Lung (tissue), 12 donors: Measurements from ENCODE around the gene GADD45GIP1. TPM values are rescaled to one million over a fixed set of nuclear protein-coding genes. Genes with fewer than 3 reads are reported as not detected.
A peak's percentile ranks its signal among the peaks of the same experiment; 100 is the strongest.

Source experiments
- ATAC-seq: fragments of 200-7000 bp; cut with Tn5 transposase; one replicate; pipeline ENCODE4 v1.9.1; 2020; ENCODE audit warnings: moderate number of reproducible peaks; ENCODE audit not compliant: insufficient read depth, low FRiP score
- DNase-seq, 3 donors: peaks; one replicate each; pipeline ENCODE4 v3.0.0-alpha.2; 2013 to 2017
- H3K27ac ChIP-seq, 2 donors: one replicate each; pipeline ENCODE4 v1.5.1; 2013; ENCODE audit warnings: mild to moderate bottlenecking in 2 of 2, moderate library complexity in 2 of 2, control low read depth in 1 of 2, inconsistent platforms in 1 of 2, low read depth in 1 of 2, low read length in 1 of 2
- H3K27me3 ChIP-seq, 3 donors: one replicate each; pipeline ENCODE4 v1.5.1; 2013; ENCODE audit warnings: low read length in 2 of 3; ENCODE audit not compliant: control insufficient read depth in 3 of 3, insufficient read depth in 3 of 3
- H3K36me3 ChIP-seq, 4 donors: one replicate each; pipeline ENCODE4 v1.5.1; 2013; ENCODE audit warnings: low read length in 4 of 4, mild to moderate bottlenecking in 1 of 4, moderate library complexity in 1 of 4; ENCODE audit not compliant: control insufficient read depth in 4 of 4, insufficient read depth in 4 of 4
- H3K4me1 ChIP-seq, 5 donors: one replicate each; pipeline ENCODE4 v1.5.1; 2013; ENCODE audit warnings: low read length in 5 of 5, mild to moderate bottlenecking in 2 of 5, moderate library complexity in 1 of 5; ENCODE audit not compliant: control insufficient read depth in 5 of 5, insufficient read depth in 5 of 5
- H3K4me3 ChIP-seq: one replicate; pipeline ENCODE4 v1.5.1; 2013; ENCODE audit warnings: mild to moderate bottlenecking, control low read depth, moderate library complexity
- H3K9ac ChIP-seq, 2 donors: one replicate each; pipeline ENCODE4 v1.5.1; 2013; ENCODE audit warnings: low read length in 2 of 2, control low read depth in 1 of 2; ENCODE audit not compliant: insufficient read depth in 1 of 2
- H3K9me3 ChIP-seq, 4 donors: one replicate each; pipeline ENCODE4 v1.5.1; 2013; ENCODE audit warnings: low read length in 3 of 4, mild to moderate bottlenecking in 1 of 4, moderate library complexity in 1 of 4; ENCODE audit not compliant: control insufficient read depth in 4 of 4, insufficient read depth in 3 of 4
- WGBS, 2 donors: extraction: QIAGEN DNeasy Blood & Tissue Kit; methylation state at CpG; one replicate each; pipeline ENCODE4 v1.1.7; 2013; 5-methylcytosine and 5-hydroxymethylcytosine counted together
- polyA plus RNA-seq, 2 donors: library from polyadenylated mRNA; stranded (reverse); fragments of 200-250 nt; gene quantifications; one replicate each; pipeline ENCODE4 v1.2.1, GENCODE V29; 2013
- total RNA-seq, 2 donors: library from RNA; depleted of rRNA in 1 of 2; stranded (reverse); fragments of >200 nt in 1 of 2; gene quantifications; one replicate each; pipeline ENCODE4 v1.2.1, GENCODE V29; 2014 to 2021
- TF ChIP-seq, protein P1 (sequence below): IDR thresholded peaks from 2 replicates; pipeline ENCODE4 v1.5.1; 2012; ENCODE audit warnings: mild to moderate bottlenecking; ENCODE audit errors: control extremely low read depth, extremely low read depth
- donor health status: control.
- donor health status: control.
- donor health status: Bipolar disorder and iron deficiency.
- donor health status: healthy.
- donor health status: DM: yes; HTN: yes; CAD: no.

Gene GADD45GIP1
- total and polyA plus RNA-seq, 4 donors: 14.9 to 69.0 (median 36.3) TPM

DNA sequence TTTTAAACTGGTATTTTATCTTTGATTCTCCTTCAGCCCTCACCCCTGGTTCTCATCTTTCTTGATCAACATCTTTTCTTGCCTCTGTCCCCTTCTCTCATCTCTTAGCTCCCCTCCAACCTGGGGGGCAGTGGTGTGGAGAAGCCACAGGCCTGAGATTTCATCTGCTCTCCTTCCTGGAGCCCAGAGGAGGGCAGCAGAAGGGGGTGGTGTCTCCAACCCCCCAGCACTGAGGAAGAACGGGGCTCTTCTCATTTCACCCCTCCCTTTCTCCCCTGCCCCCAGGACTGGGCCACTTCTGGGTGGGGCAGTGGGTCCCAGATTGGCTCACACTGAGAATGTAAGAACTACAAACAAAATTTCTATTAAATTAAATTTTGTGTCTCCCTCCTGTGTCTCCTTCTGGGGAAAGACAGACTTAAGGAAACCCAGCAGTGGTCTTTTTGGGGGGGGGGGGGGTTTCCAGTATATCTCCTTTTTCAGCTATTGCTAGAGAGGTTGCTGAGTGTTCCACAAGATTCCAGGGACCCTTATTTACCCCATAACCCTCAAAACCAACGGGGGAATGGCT is 12.8 kb downstream of the GADD45GIP1 start:
- WGBS, 2 donors: 38 to 52% methylated on average over 2 of the region's 2 CpGs
- Histone ChIP-seq H3K27me3 (no peaks in the 10 kb centered on the region), H3K9ac (no peak overlapping the region), H3K36me3 (peaks cover 35 to 58% (median 54%) of the 10 kb centered on the region in 4 donors), H3K27ac (peak overlapping the region in 1 of 2 donors; percentile 40), H3K4me1 (peaks cover 11 to 29% (median 19%) of the 10 kb centered on the region in 5 donors), H3K4me3 (no peak overlapping the region), H3K9me3 (no peaks in the 10 kb centered on the region)
- DNase-seq: no peak
- ATAC-seq: no peak
- TF ChIP-seq, protein P1, sequence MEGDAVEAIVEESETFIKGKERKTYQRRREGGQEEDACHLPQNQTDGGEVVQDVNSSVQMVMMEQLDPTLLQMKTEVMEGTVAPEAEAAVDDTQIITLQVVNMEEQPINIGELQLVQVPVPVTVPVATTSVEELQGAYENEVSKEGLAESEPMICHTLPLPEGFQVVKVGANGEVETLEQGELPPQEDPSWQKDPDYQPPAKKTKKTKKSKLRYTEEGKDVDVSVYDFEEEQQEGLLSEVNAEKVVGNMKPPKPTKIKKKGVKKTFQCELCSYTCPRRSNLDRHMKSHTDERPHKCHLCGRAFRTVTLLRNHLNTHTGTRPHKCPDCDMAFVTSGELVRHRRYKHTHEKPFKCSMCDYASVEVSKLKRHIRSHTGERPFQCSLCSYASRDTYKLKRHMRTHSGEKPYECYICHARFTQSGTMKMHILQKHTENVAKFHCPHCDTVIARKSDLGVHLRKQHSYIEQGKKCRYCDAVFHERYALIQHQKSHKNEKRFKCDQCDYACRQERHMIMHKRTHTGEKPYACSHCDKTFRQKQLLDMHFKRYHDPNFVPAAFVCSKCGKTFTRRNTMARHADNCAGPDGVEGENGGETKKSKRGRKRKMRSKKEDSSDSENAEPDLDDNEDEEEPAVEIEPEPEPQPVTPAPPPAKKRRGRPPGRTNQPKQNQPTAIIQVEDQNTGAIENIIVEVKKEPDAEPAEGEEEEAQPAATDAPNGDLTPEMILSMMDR: no peak

DNA sequence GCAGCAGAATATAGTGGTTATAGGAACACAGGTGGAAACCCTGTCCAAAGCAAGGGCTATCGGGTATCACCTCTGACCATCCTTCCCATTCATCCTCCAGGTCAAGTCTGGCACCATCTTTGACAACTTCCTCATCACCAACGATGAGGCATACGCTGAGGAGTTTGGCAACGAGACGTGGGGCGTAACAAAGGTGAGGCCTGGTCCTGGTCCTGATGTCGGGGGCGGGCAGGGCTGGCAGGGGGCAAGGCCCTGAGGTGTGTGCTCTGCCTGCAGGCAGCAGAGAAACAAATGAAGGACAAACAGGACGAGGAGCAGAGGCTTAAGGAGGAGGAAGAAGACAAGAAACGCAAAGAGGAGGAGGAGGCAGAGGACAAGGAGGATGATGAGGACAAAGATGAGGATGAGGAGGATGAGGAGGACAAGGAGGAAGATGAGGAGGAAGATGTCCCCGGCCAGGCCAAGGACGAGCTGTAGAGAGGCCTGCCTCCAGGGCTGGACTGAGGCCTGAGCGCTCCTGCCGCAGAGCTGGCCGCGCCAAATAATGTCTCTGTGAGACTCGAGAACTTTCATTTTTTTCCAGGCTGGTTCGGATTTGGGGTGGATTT is 13.5 kb downstream of the GADD45GIP1 start:
- H3K4me1 ChIP-seq: peaks cover 11 to 29% (median 19%) of the 10 kb centered on the region in 5 donors
- DNase-seq (no peak), ATAC-seq (no peak)
- H3K27me3 ChIP-seq: no peaks in the 10 kb centered on the region
- no peaks in the 10 kb centered on the region for H3K9me3 ChIP-seq
- TF ChIP-seq, protein P1: no peak
- no peak overlapping the region for H3K9ac ChIP-seq
- WGBS, 2 donors: 60 to 75% methylated on average over 18 of the region's 18 CpGs
- peaks cover 29 to 59% (median 50%) of the 10 kb centered on the region in 4 donors for H3K36me3 ChIP-seq
- no peak overlapping the region for H3K4me3 ChIP-seq
- peak overlapping the region in 1 of 2 donors; percentile 18 for H3K27ac ChIP-seq

DNA sequence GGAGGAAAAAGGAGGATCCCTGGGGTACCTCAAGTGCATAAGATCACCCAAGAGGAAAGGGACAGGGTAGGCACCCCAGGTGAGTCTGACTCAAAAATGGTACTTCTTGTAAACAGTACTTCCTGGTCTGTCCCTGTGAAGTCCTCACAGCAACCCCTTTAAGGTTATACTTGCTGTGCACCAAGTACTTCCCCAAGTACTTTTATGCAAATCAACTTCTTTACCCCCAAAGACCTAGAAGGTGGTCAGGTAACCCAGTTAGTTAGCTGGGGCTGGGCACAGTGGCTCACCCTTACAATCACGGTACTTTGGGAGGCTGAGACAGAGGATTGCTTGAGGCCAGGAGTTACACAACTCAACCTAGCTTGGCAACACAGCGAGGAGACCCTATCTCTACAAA is 16.1 kb downstream of the GADD45GIP1 start:
- Histone ChIP-seq H3K9ac (no peak overlapping the region), H3K36me3 (peaks cover 24 to 51% (median 41%) of the 10 kb centered on the region in 4 donors), H3K27me3 (no peaks in the 10 kb centered on the region), H3K9me3 (no peaks in the 10 kb centered on the region), H3K4me1 (peaks cover 11 to 25% (median 21%) of the 10 kb centered on the region in 5 donors), H3K27ac (peak overlapping the region in 1 of 2 donors; percentile 28), H3K4me3 (no peak overlapping the region)
- DNase-seq (no peak), ATAC-seq (no peak)
- TF ChIP-seq, protein P1: no peak
- WGBS, 2 donors: 49 to 70% methylated on average over 2 of the region's 2 CpGs
